ENCODE results near the gene ST3GAL2. TPM values are rescaled to one million over a fixed set of nuclear protein-coding genes. Genes with fewer than 3 reads are reported as not detected.

ST3GAL2 gene
- total RNA-seq, 1 experiment from 2014 or later = 45.9 TPM

- Mint-ChIP-seq H3K9me3 (no peaks in the 10 kb centered on the region), H3K4me1 (peaks cover 17 to 24% of the 10 kb centered on the region in 2 experiments), H3K36me3 (ENCODE audit: insufficient read depth in 1 of 3, low read depth in 3 of 3) (peaks cover 6 to 16% (median 6%) of the 10 kb centered on the region in 3 experiments; a peak in 5 of 7 replicates), H3K4me3 (peak overlapping the region; percentile 91 to 98), H3K27ac (peak overlapping the region; percentile 51 to 91 (median 91); a peak in 6 of 7 replicates), H3K27me3 (ENCODE audit: low read depth) (no peaks in the 10 kb centered on the region)
- H4K20me1 ChIP-seq (ENCODE audit: control insufficient read depth, insufficient read depth, insufficient read length) = no peaks in the 10 kb centered on the region
- no peak overlapping the region for H3K14ac ChIP-seq (ENCODE audit: insufficient read depth, low read length)
- H4K91ac ChIP-seq (ENCODE audit: insufficient read length, low read depth, low read length) = no peak overlapping the region
- WGBS (ENCODE audit: extremely low coverage, insufficient read length, low lambda C conversion rate) = no CpG with 5 or more reads among the region's 10 CpGs
- H3K27me3 ChIP-seq (ENCODE audit: insufficient read depth, low read length) = no peaks in the 10 kb centered on the region
- H3K27ac ChIP-seq (ENCODE audit: insufficient read length, low read depth, low read length) = no peak overlapping the region
- H2AK5ac ChIP-seq (ENCODE audit: insufficient read length, low read length) = no peak overlapping the region
- TF ChIP-seq CTCF (conservative IDR thresholded peaks at IDR 0.05) = no peak
- H3K9ac ChIP-seq (ENCODE audit: extremely low read depth, insufficient read length, low read length) = peak overlapping the region; percentile 61
- no peak overlapping the region for H3K4ac ChIP-seq (ENCODE audit: low read depth, low read length)
- H3K18ac ChIP-seq (ENCODE audit: insufficient read length, low read depth, low read length) = no peak overlapping the region
- H2AFZ ChIP-seq (ENCODE audit: low read length) = no peak overlapping the region
- H2BK5ac ChIP-seq (ENCODE audit: insufficient read length, low read length) = no peak overlapping the region
- H4K5ac ChIP-seq (ENCODE audit: insufficient read length, low read depth, low read length) = no peak overlapping the region
- no peak overlapping the region for H3K56ac ChIP-seq (ENCODE audit: insufficient read length, low read depth, low read length)
- no peaks in the 10 kb centered on the region for H3K4me1 ChIP-seq (ENCODE audit: insufficient read depth, low read length)
- H3K23me2 ChIP-seq (ENCODE audit: insufficient read length, low read depth, low read length, poor library complexity, severe bottlenecking) = peaks cover 3% of the 10 kb centered on the region
- H3K79me2 ChIP-seq (ENCODE audit: insufficient read depth, low read length) = no peaks in the 10 kb centered on the region; the same call in 1 of the 2 replicates
- no peak overlapping the region for H2BK20ac ChIP-seq (ENCODE audit: low read depth, low read length, poor library complexity, severe bottlenecking)
- DNase-seq = no peak
- H2BK15ac ChIP-seq (ENCODE audit: low read depth, low read length) = no peak overlapping the region
- H2BK12ac ChIP-seq (ENCODE audit: insufficient read length, low read depth, low read length) = no peak overlapping the region
- peaks cover 4% of the 10 kb centered on the region for H3K79me1 ChIP-seq (ENCODE audit: insufficient read depth, low read depth, low read length, poor library complexity, severe bottlenecking)
- H3K23ac ChIP-seq (ENCODE audit: insufficient read length, low read depth, low read length) = no peak overlapping the region
- H4K8ac ChIP-seq (replicated peaks; ENCODE audit: insufficient read length, low read depth, low read length) = no peak overlapping the region
- peak overlapping the region; percentile 90 for H3K4me2 ChIP-seq (ENCODE audit: insufficient read depth, insufficient read length, low read length)
- no peaks in the 10 kb centered on the region for H3K9me3 ChIP-seq (ENCODE audit: control insufficient read depth, low read depth, low read length)
- H2BK120ac ChIP-seq (ENCODE audit: low read depth, low read length, poor library complexity, severe bottlenecking) = no peak overlapping the region
- H3T11ph ChIP-seq (ENCODE audit: low read length) = peak overlapping the region; percentile 40
Observed at GRCh38 chr16:70345840-70346239, 93.1 kb downstream of the ST3GAL2 start.
